ENCODE data around the gene LRRC74A. TPM values are rescaled to one million over a fixed set of nuclear protein-coding genes. Genes with fewer than 3 reads are reported as not detected.

The LRRC74A gene
- total RNA-seq, 2 donors from 2014 or later = not detected

- no peak overlapping the region for H3K9ac ChIP-seq (ENCODE audit: extremely low read depth, low read length, poor library complexity, severe bottlenecking)
- peaks cover 14% of the 10 kb centered on the region for H3K27me3 ChIP-seq (ENCODE audit: control insufficient read depth, insufficient read depth, low read length, poor library complexity, severe bottlenecking)
- Mint-ChIP-seq H3K4me1 (peaks cover 16% of the 10 kb centered on the region), H3K9me3 (no peaks in the 10 kb centered on the region), H3K36me3 (ENCODE audit: low read depth) (no peaks in the 10 kb centered on the region), H3K4me3 (no peak overlapping the region), H3K27ac (no peak overlapping the region), H3K27me3 (ENCODE audit: insufficient read depth) (peaks cover 9% of the 10 kb centered on the region)
- no peak for TF ChIP-seq CTCF (conservative IDR thresholded peaks at IDR 0.05)
- WGBS, 2 experiments (ENCODE audit: insufficient coverage in 1 of 2, insufficient read length in 1 of 2) = 80 to 86% methylated on average over 7 to 13 of the region's 13 CpGs
- H3K9me3 ChIP-seq (ENCODE audit: control insufficient read depth, low read length) = no peaks in the 10 kb centered on the region
- H3K4me3 ChIP-seq (ENCODE audit: low read length) = no peak overlapping the region
- H3K4me1 ChIP-seq (ENCODE audit: control insufficient read depth, insufficient read depth, low read length) = peaks cover 5% of the 10 kb centered on the region
- H3K27ac ChIP-seq (ENCODE audit: low read depth, low read length) = no peak overlapping the region
- DNase-seq = no peak
- H3K36me3 ChIP-seq (ENCODE audit: control insufficient read depth, insufficient read depth, low read length) = no peaks in the 10 kb centered on the region
Observed at GRCh38 chr14:76836029-76836630, 9.9 kb downstream of the LRRC74A start.

GRCh38 chr14:76837524-76837923, 11.3 kb downstream of the LRRC74A start:
- Mint-ChIP-seq H3K27me3 (ENCODE audit: insufficient read depth) (peaks cover 9% of the 10 kb centered on the region), H3K4me3 (no peak overlapping the region), H3K9me3 (no peaks in the 10 kb centered on the region), H3K27ac (no peak overlapping the region), H3K36me3 (ENCODE audit: low read depth) (no peaks in the 10 kb centered on the region), H3K4me1 (peaks cover 16% of the 10 kb centered on the region)
- Histone ChIP-seq H3K27ac (ENCODE audit: low read depth, low read length) (no peak overlapping the region), H3K9ac (ENCODE audit: extremely low read depth, low read length, poor library complexity, severe bottlenecking) (no peak overlapping the region), H3K36me3 (ENCODE audit: control insufficient read depth, insufficient read depth, low read length) (no peaks in the 10 kb centered on the region), H3K9me3 (ENCODE audit: control insufficient read depth, low read length) (no peaks in the 10 kb centered on the region), H3K4me3 (ENCODE audit: low read length) (no peak overlapping the region), H3K27me3 (ENCODE audit: control insufficient read depth, insufficient read depth, low read length, poor library complexity, severe bottlenecking) (peaks cover 14% of the 10 kb centered on the region), H3K4me1 (ENCODE audit: control insufficient read depth, insufficient read depth, low read length) (peaks cover 5% of the 10 kb centered on the region)
- TF ChIP-seq CTCF (conservative IDR thresholded peaks at IDR 0.05) = no peak
- 59 to 66% methylated on average over 4 to 5 of the region's 5 CpGs for WGBS, 2 experiments (ENCODE audit: insufficient coverage in 1 of 2, insufficient read length in 1 of 2)
- DNase-seq = no peak

- H3K4me1 Mint-ChIP-seq = peaks cover 4% of the 10 kb centered on the region
- Histone ChIP-seq H3K36me3 (ENCODE audit: control insufficient read depth, insufficient read depth, low read length) (no peaks in the 10 kb centered on the region), H3K27me3 (ENCODE audit: control insufficient read depth, insufficient read depth, low read length, poor library complexity, severe bottlenecking) (peaks cover 14% of the 10 kb centered on the region), H3K4me3 (ENCODE audit: low read length) (no peak overlapping the region), H3K9me3 (ENCODE audit: control insufficient read depth, low read length) (no peaks in the 10 kb centered on the region), H3K4me1 (ENCODE audit: control insufficient read depth, insufficient read depth, low read length) (no peaks in the 10 kb centered on the region), H3K9ac (ENCODE audit: extremely low read depth, low read length, poor library complexity, severe bottlenecking) (no peak overlapping the region), H3K27ac (ENCODE audit: low read depth, low read length) (no peak overlapping the region)
- H3K9me3 Mint-ChIP-seq = no peaks in the 10 kb centered on the region
- no peaks in the 10 kb centered on the region for H3K36me3 Mint-ChIP-seq (ENCODE audit: low read depth)
- H3K4me3 Mint-ChIP-seq = no peak overlapping the region
- DNase-seq = no peak
- H3K27ac Mint-ChIP-seq = no peak overlapping the region
- TF ChIP-seq CTCF (conservative IDR thresholded peaks at IDR 0.05) = no peak
- H3K27me3 Mint-ChIP-seq (ENCODE audit: insufficient read depth) = peaks cover 11% of the 10 kb centered on the region
Observed at GRCh38 chr14:76842414-76842813, 16.2 kb downstream of the LRRC74A start.

Data from endodermal cell (in vitro differentiated cells).